Activated CD8-positive, alpha-beta memory T cell treated with anti-CD3 and anti-CD28 coated beads for 24 hours (primary cell): ENCODE measurements around the gene NECTIN3.

ENCODE experiments used
- DNase-seq: peaks from one replicate; pipeline ENCODE4 v3.0.0-alpha.2; 2020

NECTIN3 gene

GRCh38 chr3:111087924-111088469, 16.4 kb downstream of the NECTIN3 start:
- DNase-seq: no peak

GRCh38 chr3:111096487-111097209, 25.0 kb downstream of the NECTIN3 start:
- no peak for DNase-seq

- no peak for DNase-seq
Measured at GRCh38 chr3:111103807-111104206, 32.2 kb downstream of the NECTIN3 start.

GRCh38 chr3:111106993-111107661, 35.5 kb downstream of the NECTIN3 start:
- no peak for DNase-seq

GRCh38 chr3:111107662-111108035, 36.0 kb downstream of the NECTIN3 start:
- no peak for DNase-seq

- no peak for DNase-seq
Measured at GRCh38 chr3:111112913-111113312, 41.3 kb downstream of the NECTIN3 start.

GRCh38 chr3:111128884-111129283, 57.3 kb downstream of the NECTIN3 start:
- DNase-seq: no peak

GRCh38 chr3:111130827-111131226, 59.2 kb downstream of the NECTIN3 start:
- DNase-seq: no peak

GRCh38 chr3:111134302-111134701, 62.7 kb downstream of the NECTIN3 start:
- no peak for DNase-seq

GRCh38 chr3:111151438-111151837, 79.8 kb downstream of the NECTIN3 start:
- DNase-seq: no peak

GRCh38 chr3:111152496-111152895, 80.9 kb downstream of the NECTIN3 start:
- DNase-seq: no peak

- no peak for DNase-seq
Measured at GRCh38 chr3:111156517-111156916, 84.9 kb downstream of the NECTIN3 start.

- no peak for DNase-seq
Measured at GRCh38 chr3:111159391-111159790, 87.8 kb downstream of the NECTIN3 start.

GRCh38 chr3:111164621-111165020, 93.0 kb downstream of the NECTIN3 start:
- no peak for DNase-seq

- no peak for DNase-seq
Measured at GRCh38 chr3:111165411-111165810, 93.8 kb downstream of the NECTIN3 start.

- no peak for DNase-seq
Measured at GRCh38 chr3:111173328-111173900, 101.8 kb downstream of the NECTIN3 start.

GRCh38 chr3:111173906-111174305, 102.3 kb downstream of the NECTIN3 start:
- DNase-seq: no peak

GRCh38 chr3:111190518-111190917, 118.9 kb downstream of the NECTIN3 start:
- no peak for DNase-seq

GRCh38 chr3:111193472-111193871, 121.9 kb downstream of the NECTIN3 start:
- no peak for DNase-seq

- no peak for DNase-seq
Measured at GRCh38 chr3:111194048-111194447, 122.4 kb downstream of the NECTIN3 start.

GRCh38 chr3:111197485-111197884, 125.9 kb downstream of the NECTIN3 start:
- no peak for DNase-seq

- no peak for DNase-seq
Measured at GRCh38 chr3:111200027-111200426, 128.4 kb downstream of the NECTIN3 start.

GRCh38 chr3:111210003-111210711, 138.5 kb downstream of the NECTIN3 start:
- no peak for DNase-seq
